ENCODE data around the gene COPG2. TPM values are rescaled to one million over a fixed set of nuclear protein-coding genes. Genes with fewer than 3 reads are reported as not detected.

The COPG2 gene
- total and polyA plus RNA-seq, 2 donors: 14.1 to 20.8 TPM

DNA sequence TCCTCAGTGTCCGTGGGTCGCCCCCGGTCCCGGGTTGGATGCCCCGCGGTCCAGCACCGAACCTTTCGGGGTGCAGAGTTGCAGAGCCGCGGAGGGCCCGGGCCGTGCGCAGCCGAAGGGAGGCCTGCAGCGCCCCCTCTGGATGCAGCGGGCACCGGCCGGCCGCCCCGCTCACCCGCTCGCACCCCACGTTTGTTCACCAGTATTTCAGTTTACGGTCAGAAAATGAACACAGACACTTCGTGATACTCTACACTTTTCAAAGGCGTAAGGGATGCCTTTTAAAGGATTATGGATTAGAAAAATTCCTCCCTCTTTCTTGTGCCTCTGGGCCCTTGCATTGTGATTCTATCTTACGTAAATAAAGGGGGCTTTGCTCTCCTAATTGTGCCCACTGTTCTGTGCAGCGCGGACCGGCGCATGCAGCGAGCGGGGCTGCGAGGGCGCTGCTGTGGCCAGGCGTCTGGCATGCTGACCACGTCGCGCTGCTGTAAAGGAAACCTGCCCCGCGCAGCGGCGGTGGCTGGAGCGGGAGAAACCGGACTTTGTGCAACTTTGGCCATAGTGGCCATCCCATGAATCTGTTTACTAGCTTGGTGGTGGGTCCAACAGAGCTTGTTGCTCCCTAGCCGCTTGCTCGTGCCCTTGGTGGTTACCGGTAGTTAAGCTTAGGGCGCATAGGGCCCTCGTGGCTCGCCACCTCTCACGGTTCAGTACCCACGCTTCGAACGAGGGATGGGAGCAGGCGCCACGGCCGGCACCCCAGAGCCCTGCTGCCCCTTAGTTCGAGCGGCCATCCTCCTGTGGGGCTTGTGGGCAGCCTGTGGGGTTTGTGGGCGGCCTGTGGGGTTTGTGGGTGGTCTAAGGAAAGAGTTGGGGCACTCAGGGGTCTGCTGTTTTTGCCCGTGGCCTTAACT lies 177.4 kb downstream of the COPG2 start:
- WGBS: 52% methylated on average over 62 of the region's 62 CpGs
- H3K27me3 ChIP-seq (ENCODE audit: control insufficient read depth in 2 of 2, insufficient read depth in 1 of 2, low read length in 1 of 2): peaks cover 0 to 63% of the 10 kb centered on the region in 2 donors

DNA sequence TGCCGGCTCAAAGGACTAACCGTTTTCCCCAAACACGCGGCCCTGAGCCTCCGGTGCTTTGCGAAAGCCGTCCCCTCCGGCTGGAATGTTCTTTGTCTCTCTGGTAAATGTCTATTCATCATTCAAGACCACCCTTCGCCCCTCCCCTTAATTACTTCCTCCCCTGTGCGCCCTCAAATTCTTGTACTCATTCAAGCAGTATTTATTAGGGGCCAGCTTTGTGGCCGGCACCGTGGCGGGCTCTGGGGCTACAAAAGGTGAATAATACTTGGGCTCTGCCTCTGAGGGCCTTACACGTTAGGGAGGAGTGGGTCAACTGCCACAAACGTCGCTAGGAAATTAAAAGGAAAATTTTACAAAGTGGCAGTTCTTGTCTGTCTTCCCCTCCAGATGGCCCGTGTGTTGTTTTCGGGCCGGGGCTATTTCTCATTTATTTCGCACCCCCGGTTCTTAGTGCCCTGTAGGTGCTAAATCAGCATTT lies 178.2 kb downstream of the COPG2 start:
- DNase-seq (ENCODE audit: low read depth in 6 of 9, low spot score in 9 of 9): no peak
- Histone ChIP-seq H3K9me3 (ENCODE audit: control insufficient read depth in 2 of 2, insufficient read depth in 1 of 2, low read length in 1 of 2) (peaks cover 3 to 35% of the 10 kb centered on the region in 2 donors), H3K4me1 (ENCODE audit: control insufficient read depth in 2 of 2, insufficient read depth in 2 of 2, low read length in 2 of 2) (peaks cover 6 to 46% of the 10 kb centered on the region in 2 donors), H3K27me3 (ENCODE audit: control insufficient read depth in 2 of 2, insufficient read depth in 1 of 2, low read length in 1 of 2) (peaks cover 0 to 65% of the 10 kb centered on the region in 2 donors), H3K36me3 (ENCODE audit: control insufficient read depth in 2 of 2, insufficient read depth in 2 of 2, low read length in 1 of 2) (no peaks in the 10 kb centered on the region), H3K4me3 (ENCODE audit: low read length in 2 of 2) (peak overlapping the region; percentile 2 to 27), H3K27ac (ENCODE audit: low read depth in 1 of 2, low read length in 1 of 2) (peak overlapping the region in 1 of 2 donors; percentile 61)
- WGBS: 68% methylated on average over 21 of the region's 21 CpGs

More for the DNA sequence above, 177.4 kb downstream of the COPG2 start:
- peaks cover 3 to 35% of the 10 kb centered on the region in 2 donors for H3K9me3 ChIP-seq (ENCODE audit: control insufficient read depth in 2 of 2, insufficient read depth in 1 of 2, low read length in 1 of 2)
- H3K4me1 ChIP-seq (ENCODE audit: control insufficient read depth in 2 of 2, insufficient read depth in 2 of 2, low read length in 2 of 2): peaks cover 4 to 41% of the 10 kb centered on the region in 2 donors
- no peaks in the 10 kb centered on the region for H3K36me3 ChIP-seq (ENCODE audit: control insufficient read depth in 2 of 2, insufficient read depth in 2 of 2, low read length in 1 of 2)
- H3K27ac ChIP-seq (ENCODE audit: low read depth in 1 of 2, low read length in 1 of 2): peak overlapping the region in 1 of 2 donors; percentile 61
- peak in 3 of 9 donors; percentile 33 to 57 (median 42) for DNase-seq (ENCODE audit: low read depth in 6 of 9, low spot score in 9 of 9)
- peak overlapping the region; percentile 27 to 48 for H3K4me3 ChIP-seq (ENCODE audit: low read length in 2 of 2)

DNA sequence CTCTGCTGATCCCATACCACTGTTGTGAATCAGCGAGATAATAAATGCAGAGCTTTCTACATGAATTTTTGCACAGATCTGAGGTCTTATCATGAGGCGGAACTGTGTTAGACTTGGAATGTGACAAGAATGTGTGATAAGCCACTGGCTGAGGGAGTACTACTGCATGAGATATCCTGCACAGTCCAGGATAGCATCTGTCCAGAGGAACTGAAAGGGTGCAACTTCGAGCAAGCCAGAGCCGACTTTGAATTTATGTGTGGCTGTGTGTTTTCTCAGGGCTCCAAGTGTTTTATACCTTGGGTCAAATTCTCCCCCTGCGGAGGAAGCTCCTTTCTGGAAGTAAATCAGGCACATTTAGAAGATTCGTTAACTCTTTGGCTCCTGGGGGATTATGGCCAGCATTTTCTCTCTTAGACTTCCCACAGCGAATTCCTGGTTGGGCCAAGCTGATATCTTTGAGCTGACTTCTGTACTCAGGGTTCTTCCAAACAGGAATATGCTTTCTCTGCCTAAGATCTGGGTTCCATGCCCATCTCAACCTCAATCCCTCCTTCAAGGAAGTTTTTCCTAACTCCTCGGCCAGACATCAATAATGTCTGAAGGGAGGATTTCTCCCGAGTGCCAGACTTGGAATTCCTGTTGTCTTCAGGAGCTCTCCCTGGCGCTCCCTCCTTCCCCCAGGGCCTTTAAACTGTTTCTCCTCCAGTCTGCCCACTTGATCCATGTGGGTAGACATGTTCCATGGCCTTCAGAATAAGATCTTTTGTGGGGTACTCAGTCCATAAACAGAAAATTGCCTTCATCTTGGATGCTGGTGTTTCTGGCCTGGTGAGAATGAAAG lies 179.2 kb downstream of the COPG2 start:
- WGBS: 91% methylated on average over 10 of the region's 10 CpGs
- peak overlapping the region in 1 of 2 donors; percentile 52 for H3K27ac ChIP-seq (ENCODE audit: low read depth in 1 of 2, low read length in 1 of 2)

DNA sequence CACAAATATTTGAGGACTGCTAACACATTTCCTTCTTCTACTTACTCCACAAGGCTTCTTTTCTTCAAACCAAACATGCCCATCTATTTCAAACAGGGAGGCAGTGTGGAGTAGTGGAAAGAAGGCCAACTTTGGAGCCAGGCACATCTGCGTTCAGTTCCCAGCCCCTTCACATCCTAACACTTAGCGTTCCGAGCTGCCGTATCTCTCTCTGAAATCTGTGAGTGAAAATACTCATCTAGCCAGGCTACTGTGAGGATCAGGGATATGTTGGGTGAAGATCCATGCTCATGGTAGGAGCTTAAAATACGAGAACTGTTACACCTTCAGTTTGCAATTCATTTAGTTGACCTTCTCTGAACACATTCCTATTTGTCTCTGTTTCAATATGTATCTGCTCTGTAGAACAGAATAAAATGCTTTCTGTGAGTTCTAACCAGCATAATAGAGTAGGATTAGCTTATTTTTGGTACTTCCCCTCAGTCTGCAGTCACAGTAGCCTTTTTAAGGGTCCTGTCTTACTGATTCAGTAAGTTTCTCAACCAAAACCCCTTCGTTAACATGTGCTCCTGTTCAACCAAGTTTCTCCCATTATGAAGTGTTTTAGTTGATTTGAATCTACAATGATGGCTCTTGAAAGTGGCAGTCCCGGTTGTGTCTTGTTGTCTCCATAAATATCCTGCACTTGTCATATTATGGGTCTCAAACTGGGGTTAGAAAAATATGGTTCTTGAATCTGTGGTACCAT lies 180.0 kb downstream of the COPG2 start:
- H3K27ac ChIP-seq (ENCODE audit: low read depth in 1 of 2, low read length in 1 of 2): no peak overlapping the region

More for the DNA sequence above, 179.2 kb downstream of the COPG2 start:
- no peak for DNase-seq (ENCODE audit: low read depth in 6 of 9, low spot score in 9 of 9)
- H3K27me3 ChIP-seq (ENCODE audit: control insufficient read depth in 2 of 2, insufficient read depth in 1 of 2, low read length in 1 of 2): peaks cover 0 to 65% of the 10 kb centered on the region in 2 donors
- peaks cover 6 to 46% of the 10 kb centered on the region in 2 donors for H3K4me1 ChIP-seq (ENCODE audit: control insufficient read depth in 2 of 2, insufficient read depth in 2 of 2, low read length in 2 of 2)
- H3K9me3 ChIP-seq (ENCODE audit: control insufficient read depth in 2 of 2, insufficient read depth in 1 of 2, low read length in 1 of 2): peaks cover 3 to 35% of the 10 kb centered on the region in 2 donors
- no peak overlapping the region for H3K4me3 ChIP-seq (ENCODE audit: low read length in 2 of 2)
- H3K36me3 ChIP-seq (ENCODE audit: control insufficient read depth in 2 of 2, insufficient read depth in 2 of 2, low read length in 1 of 2): no peaks in the 10 kb centered on the region

DNA sequence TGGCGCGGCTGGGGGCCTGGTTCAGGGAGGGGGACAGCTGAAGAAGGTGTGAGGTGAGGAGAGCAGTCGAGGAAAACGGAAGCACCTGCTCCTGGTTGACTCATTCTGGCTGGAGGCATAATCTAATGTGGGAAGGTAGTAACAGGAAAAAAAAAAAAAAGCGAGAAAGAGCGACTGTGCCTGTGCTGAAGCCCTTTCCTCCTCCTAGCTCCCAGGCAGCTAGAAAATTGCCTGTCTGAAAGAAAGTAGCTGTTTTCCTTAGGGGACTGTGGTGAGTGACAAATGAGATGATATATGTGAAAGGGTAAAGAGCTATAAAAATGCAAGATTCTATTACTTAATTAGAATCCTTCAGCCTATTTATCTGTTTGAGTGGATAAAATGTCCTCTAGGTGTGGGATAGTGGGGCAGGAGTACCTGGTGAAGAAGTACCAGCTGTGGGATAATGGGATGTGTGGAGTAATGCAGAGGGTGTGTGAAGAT lies 181.6 kb downstream of the COPG2 start:
- Histone ChIP-seq H3K27me3 (ENCODE audit: control insufficient read depth in 2 of 2, insufficient read depth in 1 of 2, low read length in 1 of 2) (peaks cover 0 to 43% of the 10 kb centered on the region in 2 donors), H3K36me3 (ENCODE audit: control insufficient read depth in 2 of 2, insufficient read depth in 2 of 2, low read length in 1 of 2) (no peaks in the 10 kb centered on the region), H3K9me3 (ENCODE audit: control insufficient read depth in 2 of 2, insufficient read depth in 1 of 2, low read length in 1 of 2) (peaks cover 3 to 20% of the 10 kb centered on the region in 2 donors), H3K27ac (ENCODE audit: low read depth in 1 of 2, low read length in 1 of 2) (peak overlapping the region in 1 of 2 donors; percentile 15), H3K4me1 (ENCODE audit: control insufficient read depth in 2 of 2, insufficient read depth in 2 of 2, low read length in 2 of 2) (peaks cover 6 to 36% of the 10 kb centered on the region in 2 donors), H3K4me3 (ENCODE audit: low read length in 2 of 2) (peak overlapping the region; percentile 42 to 49)
- 4% methylated on average over 6 of the region's 6 CpGs for WGBS
- DNase-seq (ENCODE audit: low read depth in 6 of 9, low spot score in 9 of 9): peak in 2 of 9 donors; percentile 20 to 51

More for the DNA sequence above, 180.0 kb downstream of the COPG2 start:
- Histone ChIP-seq H3K4me1 (ENCODE audit: control insufficient read depth in 2 of 2, insufficient read depth in 2 of 2, low read length in 2 of 2) (peaks cover 6 to 46% of the 10 kb centered on the region in 2 donors), H3K4me3 (ENCODE audit: low read length in 2 of 2) (no peak overlapping the region), H3K9me3 (ENCODE audit: control insufficient read depth in 2 of 2, insufficient read depth in 1 of 2, low read length in 1 of 2) (peaks cover 3 to 34% of the 10 kb centered on the region in 2 donors), H3K27me3 (ENCODE audit: control insufficient read depth in 2 of 2, insufficient read depth in 1 of 2, low read length in 1 of 2) (peaks cover 0 to 58% of the 10 kb centered on the region in 2 donors), H3K36me3 (ENCODE audit: control insufficient read depth in 2 of 2, insufficient read depth in 2 of 2, low read length in 1 of 2) (no peaks in the 10 kb centered on the region)
- 96% methylated on average over 7 of the region's 7 CpGs for WGBS
- no peak for DNase-seq (ENCODE audit: low read depth in 6 of 9, low spot score in 9 of 9)

DNA sequence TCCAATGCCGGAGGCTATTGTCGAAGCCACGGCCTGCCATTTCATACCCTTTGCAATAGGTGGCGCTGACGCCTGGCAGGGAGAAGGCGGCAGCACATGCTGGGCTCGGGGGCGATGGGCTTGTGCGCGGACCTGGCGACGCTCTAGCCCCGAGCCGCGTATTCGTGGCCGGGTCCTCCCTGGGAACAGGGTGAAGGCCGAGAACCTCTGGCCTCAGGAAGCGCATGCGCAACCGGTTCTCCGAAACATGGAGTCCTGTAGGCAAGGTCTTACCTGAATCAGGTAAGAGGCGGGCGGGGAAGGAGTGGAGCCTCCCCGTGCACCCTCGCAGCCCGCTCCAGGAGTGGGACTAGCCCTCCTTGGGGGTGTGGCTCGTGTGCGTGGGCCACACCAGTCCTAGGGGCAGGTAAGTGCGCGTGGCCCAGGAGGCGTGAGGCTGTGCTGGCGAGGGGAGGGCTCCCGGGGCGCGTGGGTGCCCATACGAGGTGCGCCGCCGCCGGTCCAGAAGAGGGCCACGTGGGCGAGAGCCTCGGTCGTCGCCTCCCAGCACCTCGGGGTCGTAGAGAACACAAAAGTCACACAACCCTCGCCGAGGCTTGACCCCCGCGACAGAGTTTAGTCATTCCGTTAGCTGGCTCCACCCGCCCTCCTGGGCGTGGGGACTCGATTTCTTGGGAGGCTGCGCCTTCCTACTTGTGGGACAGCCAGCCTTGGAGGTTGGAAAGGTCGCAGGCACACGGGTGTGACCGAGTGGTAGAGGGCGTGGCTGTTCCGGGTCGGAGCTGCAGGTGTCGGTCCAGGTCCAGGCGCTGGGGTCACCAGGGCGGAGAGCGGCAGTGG lies 182.2 kb downstream of the COPG2 start:
- Histone ChIP-seq H3K4me3 (ENCODE audit: low read length in 2 of 2) (peak overlapping the region; percentile 42 to 49), H3K27ac (ENCODE audit: low read depth in 1 of 2, low read length in 1 of 2) (peak overlapping the region in 1 of 2 donors; percentile 15), H3K9me3 (ENCODE audit: control insufficient read depth in 2 of 2, insufficient read depth in 1 of 2, low read length in 1 of 2) (peaks cover 1 to 13% of the 10 kb centered on the region in 2 donors), H3K4me1 (ENCODE audit: control insufficient read depth in 2 of 2, insufficient read depth in 2 of 2, low read length in 2 of 2) (peaks cover 6 to 32% of the 10 kb centered on the region in 2 donors), H3K27me3 (ENCODE audit: control insufficient read depth in 2 of 2, insufficient read depth in 1 of 2, low read length in 1 of 2) (peaks cover 0 to 38% of the 10 kb centered on the region in 2 donors), H3K36me3 (ENCODE audit: control insufficient read depth in 2 of 2, insufficient read depth in 2 of 2, low read length in 1 of 2) (no peaks in the 10 kb centered on the region)
- peak in 8 of 9 donors; percentile 37 to 78 (median 51) for DNase-seq (ENCODE audit: low read depth in 6 of 9, low spot score in 9 of 9)
- WGBS: 5% methylated on average over 67 of the region's 67 CpGs

DNA sequence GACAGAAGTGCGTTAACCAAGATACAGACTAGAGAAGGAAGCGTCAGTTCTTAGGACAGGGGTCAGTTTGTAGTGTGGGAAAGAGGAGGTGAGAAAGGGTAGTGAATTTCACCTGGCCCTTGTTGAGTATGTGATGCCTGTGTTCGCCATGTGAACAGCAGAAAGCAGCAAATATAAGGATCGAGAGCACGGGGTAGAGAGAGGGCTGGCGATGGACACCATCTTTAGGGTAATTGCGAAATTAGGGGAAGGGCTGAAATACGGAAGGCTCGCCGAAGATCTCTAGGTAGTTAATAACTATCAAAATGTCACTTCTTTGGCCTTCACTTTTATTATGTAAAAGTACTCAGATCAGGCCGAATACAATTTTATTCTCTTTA lies 182.8 kb downstream of the COPG2 start:
- Histone ChIP-seq H3K27me3 (ENCODE audit: control insufficient read depth in 2 of 2, insufficient read depth in 1 of 2, low read length in 1 of 2) (peaks cover 0 to 32% of the 10 kb centered on the region in 2 donors), H3K4me1 (ENCODE audit: control insufficient read depth in 2 of 2, insufficient read depth in 2 of 2, low read length in 2 of 2) (peaks cover 6 to 28% of the 10 kb centered on the region in 2 donors), H3K36me3 (ENCODE audit: control insufficient read depth in 2 of 2, insufficient read depth in 2 of 2, low read length in 1 of 2) (no peaks in the 10 kb centered on the region), H3K4me3 (ENCODE audit: low read length in 2 of 2) (peak overlapping the region; percentile 42 to 49), H3K9me3 (ENCODE audit: control insufficient read depth in 2 of 2, insufficient read depth in 1 of 2, low read length in 1 of 2) (peaks cover 1 to 7% of the 10 kb centered on the region in 2 donors), H3K27ac (ENCODE audit: low read depth in 1 of 2, low read length in 1 of 2) (no peak overlapping the region)
- WGBS: 82% methylated on average over 11 of the region's 11 CpGs
- no peak for DNase-seq (ENCODE audit: low read depth in 6 of 9, low spot score in 9 of 9)
